ENCODE measurements around the gene RPTOR.

Gene RPTOR

GRCh38 chr17:80855196-80855947, 310.7 kb downstream of the RPTOR start:
- DNase-seq, result no peak

GRCh38 chr17:80855948-80856862, 311.6 kb downstream of the RPTOR start:
- DNase-seq, result peak; percentile 99

- no peak for DNase-seq
Observed at GRCh38 chr17:80856863-80857755, 312.5 kb downstream of the RPTOR start.

- no peak for DNase-seq
Observed at GRCh38 chr17:80857756-80858171, 313.1 kb downstream of the RPTOR start.

GRCh38 chr17:80858301-80859001, 313.8 kb downstream of the RPTOR start:
- DNase-seq, result no peak

- DNase-seq, result peak; percentile 94
Observed at GRCh38 chr17:80859002-80859941, 314.6 kb downstream of the RPTOR start.

GRCh38 chr17:80860101-80860671, 315.5 kb downstream of the RPTOR start:
- DNase-seq, result no peak

GRCh38 chr17:80860703-80861417, 316.2 kb downstream of the RPTOR start:
- DNase-seq, result no peak

GRCh38 chr17:80861418-80861815, 316.8 kb downstream of the RPTOR start:
- DNase-seq, result no peak

- DNase-seq, result peak; percentile 40
Observed at GRCh38 chr17:80861892-80862291, 317.3 kb downstream of the RPTOR start.

GRCh38 chr17:80862481-80862961, 317.9 kb downstream of the RPTOR start:
- no peak for DNase-seq

GRCh38 chr17:80862978-80863377, 318.3 kb downstream of the RPTOR start:
- DNase-seq, result no peak

GRCh38 chr17:80863626-80864025, 319.0 kb downstream of the RPTOR start:
- DNase-seq, result no peak

- no peak for DNase-seq
Observed at GRCh38 chr17:80864751-80865150, 320.1 kb downstream of the RPTOR start.

- peak; percentile 67 for DNase-seq
Observed at GRCh38 chr17:80866050-80866793, 321.6 kb downstream of the RPTOR start.

GRCh38 chr17:80868022-80868609, 323.5 kb downstream of the RPTOR start:
- no peak for DNase-seq

- no peak for DNase-seq
Observed at GRCh38 chr17:80869481-80870145, 325.0 kb downstream of the RPTOR start.

- DNase-seq, result peak; percentile 71
Observed at GRCh38 chr17:80870401-80870800, 325.8 kb downstream of the RPTOR start.
